HFF-Myc (cell line): Measurements from ENCODE around the gene LRRK2.

Experiments used
- DNase-seq: peaks from one replicate; pipeline ENCODE4 v3.0.0-alpha.2; 2011; ENCODE audit warnings: low read depth; ENCODE audit errors: extremely low read depth
- H3K4me3 ChIP-seq: replicated peaks from 2 replicates; pipeline ENCODE4 v1.5.1; 2011; ENCODE audit warnings: low read depth, mild to moderate bottlenecking, control low read depth, low read length
- TF ChIP-seq, protein P1 (sequence below): IDR thresholded peaks from 2 replicates; pipeline ENCODE4 v1.5.1; 2012; ENCODE audit warnings: mild to moderate bottlenecking, low read depth, low read length, control low read depth; ENCODE audit errors: missing control alignments

LRRK2 gene

DNA sequence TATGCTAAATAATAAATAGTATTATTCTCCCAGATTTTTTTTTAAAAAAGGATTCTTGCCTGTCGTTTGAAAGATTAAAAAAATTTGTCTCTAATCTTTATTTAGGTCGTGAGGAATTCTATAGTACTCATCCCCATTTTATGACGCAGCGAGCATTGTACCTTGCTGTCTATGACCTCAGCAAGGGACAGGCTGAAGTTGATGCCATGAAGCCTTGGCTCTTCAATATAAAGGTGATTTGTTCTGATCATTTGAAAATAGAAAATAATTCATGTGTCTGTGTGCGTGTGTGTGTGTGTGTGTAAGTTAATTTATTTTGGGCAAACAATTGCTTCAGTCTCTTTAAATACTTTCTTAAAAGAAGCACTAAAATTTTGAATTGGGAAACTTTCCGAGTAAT, 84.2 kb downstream of the LRRK2 start:
- TF ChIP-seq, protein P1, sequence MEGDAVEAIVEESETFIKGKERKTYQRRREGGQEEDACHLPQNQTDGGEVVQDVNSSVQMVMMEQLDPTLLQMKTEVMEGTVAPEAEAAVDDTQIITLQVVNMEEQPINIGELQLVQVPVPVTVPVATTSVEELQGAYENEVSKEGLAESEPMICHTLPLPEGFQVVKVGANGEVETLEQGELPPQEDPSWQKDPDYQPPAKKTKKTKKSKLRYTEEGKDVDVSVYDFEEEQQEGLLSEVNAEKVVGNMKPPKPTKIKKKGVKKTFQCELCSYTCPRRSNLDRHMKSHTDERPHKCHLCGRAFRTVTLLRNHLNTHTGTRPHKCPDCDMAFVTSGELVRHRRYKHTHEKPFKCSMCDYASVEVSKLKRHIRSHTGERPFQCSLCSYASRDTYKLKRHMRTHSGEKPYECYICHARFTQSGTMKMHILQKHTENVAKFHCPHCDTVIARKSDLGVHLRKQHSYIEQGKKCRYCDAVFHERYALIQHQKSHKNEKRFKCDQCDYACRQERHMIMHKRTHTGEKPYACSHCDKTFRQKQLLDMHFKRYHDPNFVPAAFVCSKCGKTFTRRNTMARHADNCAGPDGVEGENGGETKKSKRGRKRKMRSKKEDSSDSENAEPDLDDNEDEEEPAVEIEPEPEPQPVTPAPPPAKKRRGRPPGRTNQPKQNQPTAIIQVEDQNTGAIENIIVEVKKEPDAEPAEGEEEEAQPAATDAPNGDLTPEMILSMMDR: no peak
- DNase-seq: no peak
- H3K4me3 ChIP-seq: no peak overlapping the region

DNA sequence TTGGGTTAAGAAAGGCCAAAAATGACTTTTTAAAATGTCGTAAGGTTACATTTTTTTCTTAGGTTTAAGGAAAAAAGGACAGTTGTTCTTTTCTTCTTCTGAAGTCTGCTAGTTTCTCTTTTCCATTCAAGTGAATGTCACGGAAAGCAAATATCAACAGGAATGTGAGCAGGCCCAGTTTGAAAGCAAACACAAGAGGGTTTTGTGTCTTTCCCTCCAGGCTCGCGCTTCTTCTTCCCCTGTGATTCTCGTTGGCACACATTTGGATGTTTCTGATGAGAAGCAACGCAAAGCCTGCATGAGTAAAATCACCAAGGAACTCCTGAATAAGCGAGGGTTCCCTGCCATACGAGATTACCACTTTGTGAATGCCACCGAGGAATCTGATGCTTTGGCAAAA, 85.4 kb downstream of the LRRK2 start:
- no peak overlapping the region for H3K4me3 ChIP-seq
- TF ChIP-seq, protein P1: no peak
- DNase-seq: no peak

- DNase-seq: no peak
- no peak overlapping the region for H3K4me3 ChIP-seq
- TF ChIP-seq, protein P1: no peak
These were observed 87.4 kb downstream of the LRRK2 start for GRCh38 chr12:40312196-40312595.

DNA sequence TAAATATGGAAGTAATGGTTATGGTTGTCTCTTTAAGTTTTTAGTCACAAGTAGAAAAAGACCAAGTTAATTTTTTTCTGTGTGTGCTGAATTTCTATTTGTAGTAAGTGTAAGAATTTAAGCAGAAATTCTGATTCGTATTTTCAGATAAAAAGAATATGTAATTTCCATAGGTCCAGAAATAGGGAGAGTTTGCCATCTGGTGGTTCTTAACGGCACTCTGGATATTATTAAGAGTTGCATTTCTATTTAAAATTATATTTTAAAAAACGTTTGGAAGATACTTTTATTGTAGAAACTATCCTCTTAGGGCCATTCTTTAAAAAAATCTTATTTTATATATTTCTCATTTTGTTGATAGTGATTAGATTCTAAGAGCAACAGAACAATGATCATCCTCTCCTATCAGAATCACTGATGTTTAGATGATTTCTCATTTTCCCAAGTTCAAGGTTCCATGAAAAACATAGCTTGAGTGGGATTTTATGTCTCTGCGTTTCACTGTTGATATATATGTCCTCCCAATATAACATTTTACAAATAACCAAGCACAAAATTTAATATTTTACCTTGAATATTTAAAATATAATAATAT, 88.3 kb downstream of the LRRK2 start:
- H3K4me3 ChIP-seq: no peak overlapping the region
- TF ChIP-seq, protein P1: no peak
- no peak for DNase-seq

GRCh38 chr12:40313928-40314327, 89.1 kb downstream of the LRRK2 start:
- H3K4me3 ChIP-seq: no peak overlapping the region
- no peak for DNase-seq
- TF ChIP-seq, protein P1: no peak

- no peak overlapping the region for H3K4me3 ChIP-seq
- no peak for DNase-seq
- TF ChIP-seq, protein P1: no peak
These were observed 90.1 kb downstream of the LRRK2 start for GRCh38 chr12:40314927-40315326.

DNA sequence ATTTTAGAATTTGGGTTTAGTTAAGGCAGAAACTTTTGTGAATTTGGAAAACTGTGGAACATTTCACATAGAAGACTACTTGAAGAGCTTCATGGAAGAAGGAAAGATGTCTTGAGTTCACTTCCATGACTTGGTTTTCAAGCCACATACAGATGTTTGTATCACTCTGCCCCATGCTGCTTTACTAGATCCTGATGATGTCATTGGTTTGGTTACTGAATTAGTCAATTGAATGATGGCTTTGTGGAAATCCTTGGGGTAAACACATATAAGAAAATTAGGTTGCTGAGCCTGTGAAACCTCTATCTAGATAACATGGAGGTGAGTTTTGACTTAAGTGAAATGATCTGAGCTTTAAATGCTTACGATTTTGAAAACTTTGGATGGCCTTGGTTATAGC, 90.6 kb downstream of the LRRK2 start:
- no peak overlapping the region for H3K4me3 ChIP-seq
- TF ChIP-seq, protein P1: no peak
- DNase-seq: no peak
